ENCODE measurements around the gene FOXD1.
"Not testable (repeated sequence)": the region's sequence is repeated elsewhere in the genome, so short reads cannot be mapped to it uniquely, and the experiment has no call there.

The FOXD1 gene

DNA sequence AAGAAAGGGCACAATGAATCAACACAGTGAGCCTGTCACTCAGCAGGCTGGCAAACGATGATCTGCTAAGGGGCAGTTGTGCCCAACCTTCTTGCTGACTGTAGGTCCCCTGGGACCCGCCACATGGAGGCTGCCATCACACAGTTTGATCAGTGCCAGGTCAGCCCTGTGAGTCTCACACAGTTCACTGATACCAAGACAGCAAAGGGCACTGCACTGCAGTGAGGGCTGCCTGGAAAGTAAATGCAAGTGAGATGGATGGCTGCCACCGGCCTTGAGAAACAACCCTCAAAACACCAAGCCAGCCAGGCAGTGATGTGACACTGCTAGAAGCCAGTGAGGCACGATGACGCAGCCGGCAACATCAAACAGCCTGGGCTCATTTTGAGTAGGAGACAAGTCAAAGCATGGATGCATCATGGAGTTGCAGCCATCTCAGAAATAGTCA lies 30.3 kb downstream of the FOXD1 start:
- DNase-seq (no peak), ATAC-seq (no peak)
- Mint-ChIP-seq H3K4me1 (peaks cover 21% of the 10 kb centered on the region), H3K4me3 (no peak overlapping the region), H3K27me3 (peaks cover 92% of the 10 kb centered on the region), H3K27ac (no peak overlapping the region), H3K9me3 (peaks cover 0 to 4% of the 10 kb centered on the region in 2 donors)

DNA sequence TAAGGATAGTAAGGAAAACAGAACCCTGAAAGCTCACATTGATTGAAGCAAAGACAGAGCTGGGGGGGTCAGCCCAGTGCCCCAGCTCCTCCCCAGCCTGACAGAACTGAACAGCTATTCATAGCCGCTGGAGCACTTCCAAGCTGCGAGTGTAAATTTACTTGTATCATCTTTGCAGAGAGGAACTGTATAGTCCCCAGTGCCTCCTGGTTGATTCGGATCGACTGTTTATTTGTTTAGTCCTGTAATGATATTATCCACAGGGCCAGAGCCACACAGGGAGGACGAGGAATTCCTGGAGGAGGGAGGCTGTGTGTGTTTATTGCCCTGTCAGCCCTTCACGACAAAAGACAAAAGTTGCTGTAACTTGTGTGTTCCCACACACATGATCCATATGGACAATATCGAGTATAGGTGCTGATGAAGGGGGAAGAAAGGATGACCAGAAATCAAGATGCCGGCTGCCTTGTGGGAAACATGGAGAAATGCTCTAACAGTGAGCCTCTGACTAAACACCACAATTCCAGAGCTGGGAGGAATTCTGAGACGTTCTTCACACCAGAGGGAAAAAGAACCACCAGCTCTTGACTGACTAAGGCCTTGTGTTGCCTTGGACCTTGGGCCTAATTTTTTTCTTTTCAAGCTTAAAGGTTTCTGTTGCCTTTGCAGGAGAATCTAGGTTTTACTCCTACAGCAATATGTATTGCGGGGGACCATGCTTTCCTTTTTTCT lies 31.1 kb downstream of the FOXD1 start:
- Mint-ChIP-seq H3K4me1 (peaks cover 21% of the 10 kb centered on the region), H3K27me3 (peaks cover 95% of the 10 kb centered on the region), H3K27ac (no peak overlapping the region), H3K4me3 (no peak overlapping the region), H3K9me3 (peaks cover 0 to 4% of the 10 kb centered on the region in 2 donors)
- DNase-seq (no peak), ATAC-seq (no peak)

- no peak for ATAC-seq
These were observed 33.0 kb downstream of the FOXD1 start for GRCh38 chr5:73415617-73416016.

GRCh38 chr5:73415171-73415570 lies 33.4 kb downstream of the FOXD1 start:
- H3K27me3 Mint-ChIP-seq, result peaks cover 81% of the 10 kb centered on the region
- no peaks in the 10 kb centered on the region for H3K9me3 Mint-ChIP-seq
- H3K27ac Mint-ChIP-seq, result no peak overlapping the region
- DNase-seq, result no peak
- H3K4me3 Mint-ChIP-seq, result no peak overlapping the region
- H3K4me1 Mint-ChIP-seq, result peaks cover 11% of the 10 kb centered on the region
- ATAC-seq, result no peak

More at GRCh38 chr5:73415617-73416016, 33.0 kb downstream of the FOXD1 start:
- Mint-ChIP-seq H3K9me3 (peaks cover 0 to 1% of the 10 kb centered on the region in 2 donors), H3K27ac (no peak overlapping the region), H3K27me3 (peaks cover 81% of the 10 kb centered on the region), H3K4me1 (peaks cover 15% of the 10 kb centered on the region), H3K4me3 (no peak overlapping the region)
- no peak for DNase-seq

- ATAC-seq, result no peak
- no peak overlapping the region for H3K4me3 Mint-ChIP-seq
- DNase-seq, result no peak
- H3K27me3 Mint-ChIP-seq, result peaks cover 66% of the 10 kb centered on the region
- no peak overlapping the region for H3K27ac Mint-ChIP-seq
- no peaks in the 10 kb centered on the region for H3K9me3 Mint-ChIP-seq
- H3K4me1 Mint-ChIP-seq, result no peaks in the 10 kb centered on the region
These were observed 36.0 kb downstream of the FOXD1 start for GRCh38 chr5:73412597-73412988.

DNA sequence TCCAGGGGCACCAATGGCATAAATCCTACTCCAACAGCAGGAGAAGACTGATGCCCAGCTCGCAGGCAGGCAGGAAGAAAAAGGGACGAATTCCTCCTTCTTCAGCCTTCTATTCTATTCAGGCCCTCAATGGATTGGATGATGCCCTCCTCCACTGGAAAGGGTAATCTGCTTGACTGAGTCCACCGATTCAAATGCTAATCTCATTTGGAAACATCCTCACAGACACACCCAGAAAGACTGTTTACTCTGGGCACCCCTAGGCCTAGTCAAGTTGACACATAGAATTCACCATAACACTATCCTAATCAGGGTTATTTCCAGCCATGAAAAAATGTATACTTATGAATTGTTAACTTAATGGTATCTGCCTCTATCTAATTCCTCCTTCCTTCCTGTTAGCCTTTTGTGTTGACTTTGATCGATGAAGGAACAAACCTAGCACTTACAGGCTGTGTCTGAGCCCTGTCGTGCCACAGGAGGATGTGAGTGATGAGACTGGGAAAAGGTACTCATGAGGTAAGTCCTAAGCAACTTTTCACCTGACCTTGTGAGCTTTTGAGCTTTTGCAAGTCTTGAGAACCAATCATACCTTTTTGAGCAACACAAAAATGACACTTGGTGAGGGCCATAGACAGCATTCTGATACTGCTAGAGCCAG lies 36.5 kb downstream of the FOXD1 start:
- Mint-ChIP-seq H3K27ac (no peak overlapping the region), H3K27me3 (peaks cover 65% of the 10 kb centered on the region), H3K4me1 (no peaks in the 10 kb centered on the region), H3K4me3 (no peak overlapping the region), H3K9me3 (no peaks in the 10 kb centered on the region)
- ATAC-seq (no peak), DNase-seq (no peak)

GRCh38 chr5:73409927-73410326 lies 38.6 kb downstream of the FOXD1 start:
- not testable (repeated sequence) for H3K27ac Mint-ChIP-seq, ATAC-seq, DNase-seq, H3K4me3 Mint-ChIP-seq, H3K9me3 Mint-ChIP-seq, H3K4me1 Mint-ChIP-seq
- peaks cover 60% of the 10 kb centered on the region for H3K27me3 Mint-ChIP-seq

GRCh38 chr5:73405691-73406090 lies 42.9 kb downstream of the FOXD1 start:
- Mint-ChIP-seq H3K27me3 (peaks cover 41% of the 10 kb centered on the region), H3K27ac (no peak overlapping the region), H3K4me3 (no peak overlapping the region)

GRCh38 chr5:73399775-73400174 lies 48.8 kb downstream of the FOXD1 start:
- no peak for ATAC-seq
- peaks cover 18% of the 10 kb centered on the region for H3K27me3 Mint-ChIP-seq

More at GRCh38 chr5:73405691-73406090, 42.9 kb downstream of the FOXD1 start:
- DNase-seq, result no peak
- no peaks in the 10 kb centered on the region for H3K9me3 Mint-ChIP-seq
- no peak for ATAC-seq
- no peaks in the 10 kb centered on the region for H3K4me1 Mint-ChIP-seq

More at GRCh38 chr5:73399775-73400174, 48.8 kb downstream of the FOXD1 start:
- H3K4me3 Mint-ChIP-seq, result no peak overlapping the region
- H3K4me1 Mint-ChIP-seq, result no peaks in the 10 kb centered on the region
- no peak for DNase-seq
- H3K27ac Mint-ChIP-seq, result no peak overlapping the region
- H3K9me3 Mint-ChIP-seq, result no peaks in the 10 kb centered on the region

All from stimulated activated naive CD8-positive, alpha-beta T cell treated with anti-CD3 and anti-CD28 coated beads, Interleukin-15, amount 100 ng/mL, for 72 hours (primary cell).